Endothelial cell of umbilical vein (primary cell): ENCODE data around the gene LCN9.

Source experiments
- CTCF ChIP-seq, 2 donors: IDR thresholded peaks; 1 replicate in 1 of 2; 2 replicates in 1 of 2; pipeline ENCODE4 v1.5.1; 2011; ENCODE audit warnings: low read length in 2 of 2, mild to moderate bottlenecking in 2 of 2, moderate library complexity in 2 of 2, control low read depth in 1 of 2, inconsistent platforms in 1 of 2, low read depth in 1 of 2; ENCODE audit not compliant: insufficient read depth in 1 of 2; ENCODE audit errors: extremely low read depth in 1 of 2
- MAX ChIP-seq: IDR thresholded peaks from 2 replicates; pipeline ENCODE4 v1.6.1; 2011; ENCODE audit not compliant: insufficient read depth, insufficient read length
- POLR2A ChIP-seq: IDR thresholded peaks from 2 replicates; pipeline ENCODE4 v1.6.1; 2012; ENCODE audit warnings: low read depth, mild to moderate bottlenecking, control low read depth, low read length
- POLR2AphosphoS5 ChIP-seq: IDR thresholded peaks from 2 replicates; pipeline ENCODE4 v1.6.1; 2012; ENCODE audit warnings: low read depth, mild to moderate bottlenecking, control low read depth, low read length, moderate library complexity; ENCODE audit not compliant: insufficient read depth

GRCh38 chr9:135707252-135708138 is 44.4 kb downstream of the LCN9 start:
- TF ChIP-seq CTCF (IDR thresholded peaks at IDR 0.05; ENCODE audit: extremely low read depth in 1 of 2, insufficient read depth in 1 of 2, low read depth in 1 of 2, low read length in 2 of 2) (no peak), POLR2AphosphoS5 (no peak), MAX (no peak), POLR2A (no peak)
